K562 treated with DMSO at 1 percent for 24 hours (cell line): ENCODE data around the gene C22orf23. TPM values are rescaled to one million over a fixed set of nuclear protein-coding genes. Genes with fewer than 3 reads are reported as not detected.

Experiments
- total RNA-seq: library from RNA; unstranded; fragments of 300-600 nt; gene quantifications from 2 replicates; pipeline ENCODE4 v1.2.3, GENCODE V29; 2022; ENCODE audit warnings: low read depth; ENCODE audit not compliant: insufficient read depth

Gene C22orf23
- 0.58 and 1.1 TPM in 2 replicates for total RNA-seq

DNA sequence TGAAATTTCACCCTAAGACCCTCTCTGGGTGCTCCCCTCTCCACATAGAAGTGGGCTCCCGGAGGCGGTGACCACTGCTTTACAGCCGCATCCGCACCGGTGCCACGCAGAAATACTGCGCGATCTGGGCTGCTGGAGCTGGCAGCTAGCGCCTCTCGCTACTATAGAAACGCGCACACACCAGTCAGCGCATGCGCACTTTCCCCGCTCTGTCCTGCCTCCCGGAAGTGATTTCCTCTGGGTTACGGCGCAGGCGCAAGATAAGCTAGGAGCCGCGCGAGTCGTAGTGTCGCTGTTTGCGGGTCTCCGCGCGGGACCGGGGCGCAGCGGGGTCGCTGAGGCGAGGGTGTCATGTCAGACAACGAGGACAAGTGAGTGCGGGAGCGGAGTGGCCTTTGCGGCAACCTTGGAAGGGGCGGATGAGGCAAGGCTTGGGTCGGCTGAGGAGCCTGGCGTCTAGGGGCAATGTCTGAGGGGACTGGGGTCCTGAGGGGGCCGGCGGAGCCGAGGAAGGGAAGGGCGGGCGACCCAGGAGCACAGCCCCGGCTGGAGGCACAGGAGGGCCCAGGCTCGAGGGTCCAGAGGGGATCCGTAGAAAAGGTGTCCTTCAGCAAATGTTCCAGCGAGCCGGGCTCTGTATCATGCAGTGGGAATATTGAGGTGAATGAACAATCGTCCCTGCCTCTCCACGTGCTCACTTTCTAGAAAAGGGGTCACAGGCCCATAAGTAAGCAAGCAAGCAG is at the start of gene C22orf23, which contains the start of gene POLR2F:
TSS of gene C22orf23 (minus strand) at position 165 of the 743 bp plus-strand sequence. CDS start 452 bp downstream, outside the sequence.
TSS of gene POLR2F (plus strand) at position 263 of the 743 bp plus-strand sequence. CDS start at position 352, 89 bp downstream.

DNA sequence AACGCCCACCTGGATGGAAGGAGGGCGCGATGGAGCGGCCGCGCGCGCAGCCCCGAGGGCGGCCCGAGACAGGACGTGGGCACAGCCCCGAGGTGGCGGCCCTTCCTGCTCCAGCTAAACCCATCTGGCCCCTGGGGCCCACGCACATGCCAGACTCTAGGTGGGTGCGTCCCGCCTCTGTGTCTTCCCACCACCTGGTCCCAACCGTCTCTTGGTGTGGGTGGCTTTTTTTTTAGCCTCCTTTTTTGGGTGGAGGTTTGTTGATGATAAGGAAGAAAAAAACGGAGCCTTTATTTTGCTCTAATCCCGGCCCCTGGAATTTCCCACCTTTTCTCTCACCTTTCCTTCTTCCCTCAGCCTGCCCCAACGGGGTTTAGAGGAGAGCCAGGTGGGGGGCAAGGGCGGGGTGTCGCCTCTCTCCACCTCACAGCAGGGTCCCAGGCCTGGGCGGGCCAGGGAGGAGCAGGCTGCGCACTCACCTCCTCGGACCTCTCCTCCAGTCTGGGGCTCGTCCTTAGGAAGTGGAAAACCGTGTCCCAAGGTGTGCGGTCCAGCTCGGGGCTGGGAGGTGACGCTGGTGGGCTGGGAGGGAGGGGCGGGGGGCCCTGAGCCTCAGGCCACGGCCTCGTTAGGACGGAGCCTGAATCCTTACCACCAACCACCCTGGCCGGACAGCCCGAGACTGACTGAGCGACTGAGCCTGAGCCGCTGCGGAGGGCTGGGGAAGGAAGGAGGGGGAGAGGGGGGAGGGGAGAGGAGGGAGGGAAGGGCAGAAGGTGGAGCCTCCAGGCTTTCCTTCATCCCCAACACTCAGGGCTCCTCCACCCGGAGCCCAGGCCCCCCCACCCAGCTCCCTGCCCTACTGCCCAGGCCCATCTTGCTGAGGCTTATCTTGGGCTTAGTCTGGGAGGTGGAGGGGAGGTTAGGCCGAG is 30.7 kb upstream of the C22orf23 start, which contains the start of gene SOX10:
TSS of gene SOX10 (minus strand) at position 696 of the 932 bp plus-strand sequence. CDS start 771 bp downstream, outside the sequence.

GRCh38 chr22:37905534-37906363 is 47.7 kb downstream of the C22orf23 start, which contains the start of gene MICALL1:
TSS of gene MICALL1 (plus strand) at chr22:37906297. CDS start at chr22:37906423, 126 bp downstream.

Other genes starting within 250 kb of the C22orf23 start
- gene GCAT, start 145.7 kb downstream of the C22orf23 start, total RNA-seq: 93.3 and 95.3 TPM in 2 replicates
- 0.72 and 1.6 TPM in 2 replicates for gene GALR3, start 130.2 kb downstream of the C22orf23 start, total RNA-seq
- gene ANKRD54, start 109.3 kb downstream of the C22orf23 start, total RNA-seq: 80.4 and 84.6 TPM in 2 replicates
- gene EIF3L, start 104.2 kb downstream of the C22orf23 start, total RNA-seq: 547 and 552 TPM in 2 replicates
- gene MICALL1, start 47.3 kb downstream of the C22orf23 start, total RNA-seq: 29.1 and 29.6 TPM in 2 replicates
- 102 and 114 TPM in 2 replicates for gene POLR2F, start 98 bp upstream of the C22orf23 start, total RNA-seq
- gene SOX10, start 31.0 kb upstream of the C22orf23 start, total RNA-seq: not detected in 2 replicates
- gene PICK1, start 103.8 kb upstream of the C22orf23 start, total RNA-seq: 17.9 and 18.7 TPM in 2 replicates
- gene SLC16A8, start 130.6 kb upstream of the C22orf23 start, total RNA-seq: 0.14 TPM in 1 of 2 replicates, not detected in the other
- gene BAIAP2L2, start 157.1 kb upstream of the C22orf23 start, total RNA-seq: 0.73 TPM in 1 of 2 replicates, not detected in the other
- gene PLA2G6, start 228.2 kb upstream of the C22orf23 start, total RNA-seq: 5.8 TPM in 2 replicates
- 11.7 and 12.2 TPM in 2 replicates for gene MAFF, start 248.4 kb upstream of the C22orf23 start, total RNA-seq